B cell (primary cell): Measurements from ENCODE around the gene LSP1. TPM values are rescaled to one million over a fixed set of nuclear protein-coding genes. Genes with fewer than 3 reads are reported as not detected.

Experiments
- ATAC-seq: fragments of 200-7000 bp; cut with Tn5 transposase; one replicate; pipeline ENCODE4 v1.10.0; 2021; ENCODE audit warnings: low read depth, mild to moderate bottlenecking, moderate number of reproducible peaks, moderate library complexity
- CTCF ChIA-PET: fragments of 350-600 bp; sonication (Branson Sonifier 250); formaldehyde crosslinking; loops from one replicate; lab custom pipeline; 2021; ENCODE audit warnings: antibody characterized with exemption, inconsistent platforms; lab: Charles Lee
- POLR2A ChIA-PET: fragments of 350-600 bp; sonication (Branson Sonifier 250); formaldehyde crosslinking; loops from one replicate; lab custom pipeline; 2021; ENCODE audit warnings: antibody characterized with exemption; lab: Charles Lee
- DNase-seq: peaks from one replicate; pipeline ENCODE4 v3.0.0; 2013
- H2AFZ ChIP-seq: 2 replicates; pipeline ENCODE4 v1.6.1; 2012; ENCODE audit warnings: mild to moderate bottlenecking, low read depth, low read length; ENCODE audit not compliant: insufficient read depth, poor library complexity, severe bottlenecking
- H3K27ac ChIP-seq, 2 donors: 1 replicate in 1 of 2; 2 replicates in 1 of 2; pipeline ENCODE4 v1.5.1; 2012 to 2013; ENCODE audit warnings: low read length in 2 of 2, mild to moderate bottlenecking in 2 of 2, moderate library complexity in 1 of 2
- H3K27me3 ChIP-seq, 4 experiments: fragments of 200-600 bp in 1 of 4; sonication (generic) in 1 of 4; replicated peaks in 1 of 4; 1 replicate in 2 of 4; 2 replicates in 2 of 4; pipeline versions ENCODE4 v1.6.1 to v1.7.0; 2013 to 2016; ENCODE audit warnings: low read length in 3 of 4, mild to moderate bottlenecking in 2 of 4, mixed read lengths in 1 of 4, moderate library complexity in 1 of 4; ENCODE audit not compliant: insufficient read depth in 4 of 4, control insufficient read depth in 3 of 4; ENCODE audit errors: control extremely low read depth in 1 of 4
- H3K36me3 ChIP-seq, 2 experiments: replicated peaks in 1 of 2; 1 replicate in 1 of 2; 2 replicates in 1 of 2; pipeline versions ENCODE4 v1.6.1 to v1.7.1; 2013; ENCODE audit warnings: low read length in 1 of 2; ENCODE audit not compliant: insufficient read depth in 2 of 2, control insufficient read depth in 1 of 2; ENCODE audit errors: control extremely low read depth in 1 of 2, extremely low read depth in 1 of 2
- H3K4me1 ChIP-seq, 2 donors: fragments of 200-600 bp in 1 of 2; sonication (generic) in 1 of 2; 1 replicate in 1 of 2; 2 replicates in 1 of 2; pipeline versions ENCODE4 v1.5.1 to v1.6.1; 2013 to 2017; ENCODE audit warnings: low read length in 2 of 2; ENCODE audit not compliant: control insufficient read depth in 2 of 2, insufficient read depth in 2 of 2
- H3K4me2 ChIP-seq: replicated peaks from 2 replicates; pipeline ENCODE3; 2012; ENCODE audit warnings: mild to moderate bottlenecking, low read depth, low read length; ENCODE audit not compliant: poor library complexity, severe bottlenecking
- H3K4me3 ChIP-seq, 5 experiments: fragments of 200-600 bp in 1 of 5; sonication (generic) in 1 of 5; 1 replicate in 3 of 5; 2 replicates in 2 of 5; pipeline versions ENCODE4 v1.5.1 to v1.7.0; 2011 to 2016; ENCODE audit warnings: low read length in 4 of 5, mild to moderate bottlenecking in 4 of 5, low read depth in 2 of 5, control low read depth in 1 of 5, moderate library complexity in 1 of 5; ENCODE audit not compliant: insufficient read depth in 1 of 5; ENCODE audit errors: control extremely low read depth in 1 of 5, extremely low read depth in 1 of 5
- H3K79me2 ChIP-seq: fragments of 200-600 bp; sonication (generic); one replicate; pipeline ENCODE4 v1.6.0; 2016; ENCODE audit warnings: low read length; ENCODE audit not compliant: control insufficient read depth, insufficient read depth
- H3K9ac ChIP-seq: fragments of 200-600 bp; sonication (generic); 2 replicates; pipeline ENCODE4 v1.6.1; 2017; ENCODE audit warnings: mild to moderate bottlenecking, low read length, moderate library complexity
- H3K9me3 ChIP-seq, 3 donors: one replicate each; pipeline versions ENCODE4 v1.6.1 to v1.7.1; 2013; ENCODE audit warnings: low read length in 2 of 3; ENCODE audit not compliant: control insufficient read depth in 2 of 3, insufficient read depth in 1 of 3; ENCODE audit errors: control extremely low read depth in 1 of 3
- H4K20me1 ChIP-seq: 2 replicates; pipeline ENCODE4 v1.6.0; 2012; ENCODE audit warnings: mild to moderate bottlenecking, low read length; ENCODE audit not compliant: insufficient read depth, control insufficient read depth, poor library complexity, severe bottlenecking
- H3K27ac Mint-ChIP-seq: one replicate; pipeline ENCODE4 v1.8.0; 2021; ENCODE audit warnings: mixed read lengths
- H3K27me3 Mint-ChIP-seq: one replicate; pipeline ENCODE4 v1.8.0; 2021; ENCODE audit warnings: mixed read lengths
- H3K4me1 Mint-ChIP-seq: one replicate; pipeline ENCODE4 v1.8.0; 2021; ENCODE audit warnings: mixed read lengths
- H3K4me3 Mint-ChIP-seq: one replicate; pipeline ENCODE4 v1.8.0; 2021; ENCODE audit warnings: mixed read lengths
- H3K9me3 Mint-ChIP-seq: one replicate; pipeline ENCODE4 v1.8.0; 2022; ENCODE audit warnings: mixed read lengths; ENCODE audit not compliant: insufficient read depth
- EZH2 ChIP-seq: IDR thresholded peaks from 2 replicates; pipeline ENCODE4 v1.6.1; 2012; ENCODE audit warnings: borderline replicate concordance, low read depth, mild to moderate bottlenecking, moderate library complexity, low read length; ENCODE audit not compliant: insufficient read depth, poor library complexity, severe bottlenecking
- WGBS: methylation state at CpG from one replicate; pipeline ENCODE4 v1.1.5; 2013; ENCODE audit warnings: missing lambda C conversion rate; ENCODE audit not compliant: insufficient coverage; 5-methylcytosine and 5-hydroxymethylcytosine counted together
- intact Hi-C: fragments of 100-400 bp; cut with micrococcal nuclease; formaldehyde crosslinking; loops from one replicate; pipeline ENCODE4 v1.10.0; 2022
- polyA plus RNA-seq: library from polyadenylated mRNA; depleted of rRNA; stranded (reverse); fragments of >200 nt; gene quantifications from 2 replicates; pipeline ENCODE4 v1.2.3, GENCODE V29; 2012
- total RNA-seq, 2 donors: library from RNA; stranded (reverse); fragments of 120-200 nt in 1 of 2; gene quantifications; 1 replicate in 1 of 2; 2 replicates in 1 of 2; pipeline versions ENCODE4 v1.2.3 to v1.2.4, GENCODE V29; 2013 to 2022
- TF ChIP-seq, protein P1 (sequence below): fragments of 200-600 bp; IDR thresholded peaks from one replicate; pipeline ENCODE4 v1.8.0; 2022; ENCODE audit warnings: antibody characterized with exemption, mild to moderate bottlenecking

The LSP1 gene
- total and polyA plus RNA-seq, 2 donors (not counting 1 experiment from before 2014, with no cell fraction given) = 249 to 446 TPM

- no peak for ATAC-seq
- no peaks in the 10 kb centered on the region for H3K9me3 ChIP-seq
- H3K4me2 ChIP-seq = peak overlapping the region; percentile 78
- CTCF ChIA-PET = interaction anchor here (1.0 to 4.0 kb wide), 5 partner anchors 9 to 310 kb away, joined by 3 to 24 read pairs (median 18); no protein-coding TSS in a partner anchor
- H3K27me3 ChIP-seq = no peaks in the 10 kb centered on the region
- Mint-ChIP-seq H3K9me3 (no peaks in the 10 kb centered on the region), H3K4me1 (peaks cover 61% of the 10 kb centered on the region), H3K4me3 (peak overlapping the region; percentile 64), H3K27ac (peak overlapping the region; percentile 46), H3K27me3 (no peaks in the 10 kb centered on the region)
- peaks cover 45% of the 10 kb centered on the region for H3K79me2 ChIP-seq
- TF ChIP-seq, protein P1, sequence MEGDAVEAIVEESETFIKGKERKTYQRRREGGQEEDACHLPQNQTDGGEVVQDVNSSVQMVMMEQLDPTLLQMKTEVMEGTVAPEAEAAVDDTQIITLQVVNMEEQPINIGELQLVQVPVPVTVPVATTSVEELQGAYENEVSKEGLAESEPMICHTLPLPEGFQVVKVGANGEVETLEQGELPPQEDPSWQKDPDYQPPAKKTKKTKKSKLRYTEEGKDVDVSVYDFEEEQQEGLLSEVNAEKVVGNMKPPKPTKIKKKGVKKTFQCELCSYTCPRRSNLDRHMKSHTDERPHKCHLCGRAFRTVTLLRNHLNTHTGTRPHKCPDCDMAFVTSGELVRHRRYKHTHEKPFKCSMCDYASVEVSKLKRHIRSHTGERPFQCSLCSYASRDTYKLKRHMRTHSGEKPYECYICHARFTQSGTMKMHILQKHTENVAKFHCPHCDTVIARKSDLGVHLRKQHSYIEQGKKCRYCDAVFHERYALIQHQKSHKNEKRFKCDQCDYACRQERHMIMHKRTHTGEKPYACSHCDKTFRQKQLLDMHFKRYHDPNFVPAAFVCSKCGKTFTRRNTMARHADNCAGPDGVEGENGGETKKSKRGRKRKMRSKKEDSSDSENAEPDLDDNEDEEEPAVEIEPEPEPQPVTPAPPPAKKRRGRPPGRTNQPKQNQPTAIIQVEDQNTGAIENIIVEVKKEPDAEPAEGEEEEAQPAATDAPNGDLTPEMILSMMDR = no peak
- no peak for TF ChIP-seq EZH2
- H3K27ac ChIP-seq = no peak overlapping the region
- WGBS = 95% methylated on average over 19 of the region's 19 CpGs
- H2AFZ ChIP-seq = no peak overlapping the region
- no peak overlapping the region for H3K9ac ChIP-seq
- peaks cover 71 to 77% of the 10 kb centered on the region in 2 donors for H3K4me1 ChIP-seq
- POLR2A ChIA-PET = interaction anchor here (2.0 to 2.9 kb wide), 2 partner anchors 9 to 11 kb away, joined by 9 to 28 read pairs; partner anchors contain the start of gene LSP1
- H3K36me3 ChIP-seq = peaks cover 0 to 4% of the 10 kb centered on the region in 2 experiments
- DNase-seq = no peak
- H4K20me1 ChIP-seq = no peaks in the 10 kb centered on the region
- H3K4me3 ChIP-seq = no peak overlapping the region
- intact Hi-C loops = loop anchor here (10.0 kb wide), 1 partner anchor 77 kb away; the partner anchor contains the start of gene CTSD
These were observed 11.3 kb upstream of the LSP1 start for GRCh38 chr11:1841511-1842148.
